ENCODE results near the gene ST7. TPM values are rescaled to one million over a fixed set of nuclear protein-coding genes. Genes with fewer than 3 reads are reported as not detected.
A peak's percentile ranks its signal among the peaks of the same experiment; 100 is the strongest.
"Not testable (repeated sequence)": the region's sequence is repeated elsewhere in the genome, so short reads cannot be mapped to it uniquely, and the experiment has no call there.

ST7 gene
- total RNA-seq, 1 donor from 2014 or later = 22.2 TPM

DNA sequence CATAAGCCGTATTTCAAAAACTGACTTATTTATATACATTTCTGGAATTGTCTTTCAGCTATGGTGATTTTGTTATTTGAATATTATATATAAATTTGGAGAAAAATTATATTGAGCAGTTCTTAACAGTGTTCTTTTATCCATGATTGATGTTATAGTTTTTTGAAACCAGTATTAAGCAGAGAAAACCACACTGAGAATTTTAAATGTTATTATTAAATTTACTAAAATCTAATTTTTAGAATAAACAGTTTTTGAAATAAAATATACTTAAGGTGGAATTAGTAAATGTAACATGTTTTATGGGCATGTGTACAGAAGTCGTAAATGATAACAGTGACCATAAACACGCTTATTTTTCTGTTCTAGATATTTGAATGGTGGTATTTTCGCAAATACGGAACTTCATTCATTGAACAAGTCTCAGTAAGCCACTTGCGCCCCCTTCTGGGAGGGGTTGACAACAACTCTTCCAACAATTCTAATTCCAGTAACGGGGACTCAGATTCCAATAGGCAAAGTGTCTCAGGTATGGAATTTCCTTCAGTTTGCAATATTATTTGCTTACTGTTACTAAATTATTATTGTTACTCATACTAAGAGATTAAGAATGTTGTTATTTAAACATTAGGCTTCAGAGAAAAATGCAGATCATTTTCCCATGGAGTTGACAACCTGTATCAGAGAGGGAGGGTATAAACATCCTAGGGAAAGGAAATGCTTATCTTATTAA is 166.1 kb downstream of the ST7 start:
- ATAC-seq (peak; percentile 91), DNase-seq (ENCODE audit: low spot score) (peak; percentile 74)

DNA sequence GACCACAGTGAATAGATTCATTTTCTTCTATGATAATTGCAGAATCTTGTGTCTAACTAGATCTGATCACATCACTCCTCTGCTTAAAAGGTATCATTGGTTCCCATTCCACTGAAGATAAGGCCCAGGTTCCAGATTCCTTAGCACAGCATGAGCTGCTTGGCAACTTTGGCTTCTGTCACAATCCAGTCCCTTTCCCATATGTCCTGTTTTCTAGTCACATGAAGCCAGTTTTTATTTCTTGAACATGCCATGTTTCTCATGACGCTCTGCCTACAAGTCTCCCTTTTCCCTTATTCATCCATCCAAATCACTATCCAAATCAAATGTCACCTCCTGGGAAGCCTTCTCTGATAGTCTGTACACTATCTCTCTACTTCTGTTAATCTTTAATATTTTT is 167.0 kb downstream of the ST7 start:
- ATAC-seq; DNase-seq (ENCODE audit: low spot score): not testable (repeated sequence)

- not testable (repeated sequence) for ATAC-seq; DNase-seq (ENCODE audit: low spot score)
These were observed 168.7 kb downstream of the ST7 start for GRCh38 chr7:117122036-117122435.

DNA sequence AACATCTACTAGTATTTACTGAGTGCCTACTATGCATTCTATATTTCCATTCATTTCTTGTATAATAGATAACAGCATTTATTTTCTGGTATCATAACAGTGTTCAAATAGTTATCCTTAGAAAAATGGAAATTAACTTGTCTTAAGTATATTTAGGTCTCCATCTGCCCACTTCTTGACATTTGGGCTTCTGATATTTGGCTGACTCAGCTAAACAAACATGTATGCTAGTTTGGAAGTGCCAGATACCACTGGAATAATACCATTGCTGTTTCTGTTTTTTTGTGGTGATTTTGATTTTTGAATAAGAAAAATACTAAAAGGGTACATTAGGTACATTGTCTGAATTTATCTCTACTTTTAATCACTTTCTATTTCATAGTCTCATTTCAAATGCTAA is 169.2 kb downstream of the ST7 start:
- ATAC-seq = no peak
- DNase-seq (ENCODE audit: low spot score) = no peak

- ATAC-seq (no peak), DNase-seq (ENCODE audit: low spot score) (no peak)
These were observed 170.1 kb downstream of the ST7 start for GRCh38 chr7:117123311-117123926.

- ATAC-seq (peak; percentile 94), DNase-seq (ENCODE audit: low spot score) (peak; percentile 86)
These were observed 171.4 kb downstream of the ST7 start for GRCh38 chr7:117124591-117125220.

DNA sequence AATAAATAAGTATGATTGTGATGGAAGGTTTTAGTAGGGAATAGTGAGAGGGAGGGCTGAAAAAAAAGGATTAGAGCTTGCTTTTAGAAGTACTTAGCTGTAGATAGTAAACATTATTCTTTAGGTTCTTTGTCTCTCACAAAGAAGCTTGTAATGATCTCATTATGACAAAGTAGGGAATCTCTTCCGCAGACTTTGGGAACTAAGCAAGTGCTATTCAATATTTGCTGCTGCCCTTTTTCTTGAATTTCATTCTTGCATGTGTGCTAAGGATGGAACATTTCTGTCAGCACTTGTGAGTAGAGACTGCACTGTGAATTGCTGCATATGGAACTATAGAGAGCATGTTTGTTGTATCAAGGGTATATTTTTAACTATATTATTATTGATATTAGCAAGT is 173.4 kb downstream of the ST7 start:
- ATAC-seq = no peak

DNA sequence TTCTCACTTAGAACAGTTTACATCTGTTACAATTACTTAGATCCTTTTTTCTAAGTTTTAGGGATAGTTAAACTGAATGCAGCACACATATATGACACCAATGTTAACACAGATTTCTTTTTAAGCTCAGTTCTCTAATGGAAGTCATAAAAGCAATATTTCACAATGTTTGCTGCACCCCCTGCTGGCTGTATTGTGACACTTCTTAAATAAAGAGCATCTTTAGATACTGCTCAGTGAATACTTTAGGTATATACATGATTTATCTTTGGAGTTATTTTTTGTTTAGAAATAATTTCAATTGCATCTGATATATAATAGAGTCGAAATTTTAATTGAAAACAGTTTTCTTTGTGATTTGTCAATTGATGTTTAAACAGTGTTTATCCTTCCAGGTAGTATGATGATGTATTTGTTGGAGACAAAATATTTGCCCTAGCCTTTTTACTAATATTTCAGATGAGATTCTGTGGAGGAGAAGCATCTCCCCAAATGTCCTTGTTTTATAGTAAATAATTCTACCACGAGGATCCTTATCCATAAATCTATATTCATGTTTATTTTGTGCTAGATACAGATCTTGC is 174.4 kb downstream of the ST7 start:
- ATAC-seq (peak; percentile 71), DNase-seq (ENCODE audit: low spot score) (no peak)

More for the DNA sequence above, 173.4 kb downstream of the ST7 start:
- DNase-seq (ENCODE audit: low spot score) = no peak

- DNase-seq (ENCODE audit: low spot score) = no peak
- ATAC-seq = peak; percentile 47
These were observed 176.2 kb downstream of the ST7 start for GRCh38 chr7:117129521-117129955.

DNA sequence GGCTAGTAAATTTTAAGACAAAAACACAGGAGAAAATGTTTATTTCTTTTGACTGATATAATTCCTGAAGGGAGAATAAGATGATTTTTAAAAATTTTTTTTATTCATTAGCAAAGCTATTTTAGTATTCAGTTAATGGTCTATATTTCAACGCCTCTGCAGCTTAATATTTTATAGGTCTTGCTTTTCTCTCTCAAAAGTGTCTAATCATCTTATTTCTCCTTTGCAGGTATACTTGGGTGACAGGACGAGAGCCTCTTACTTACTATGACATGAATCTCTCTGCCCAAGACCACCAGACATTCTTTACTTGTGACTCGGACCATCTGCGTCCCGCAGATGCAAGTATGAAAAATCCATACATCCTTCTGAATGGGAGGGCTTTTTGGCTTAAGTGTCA is 177.0 kb downstream of the ST7 start:
- DNase-seq (ENCODE audit: low spot score) (no peak), ATAC-seq (no peak)

- DNase-seq (ENCODE audit: low spot score) (no peak), ATAC-seq (no peak)
These were observed 179.2 kb downstream of the ST7 start for GRCh38 chr7:117132321-117133120.

- DNase-seq (ENCODE audit: low spot score) (no peak), ATAC-seq (no peak)
These were observed 179.8 kb downstream of the ST7 start for GRCh38 chr7:117133125-117133524.

DNA sequence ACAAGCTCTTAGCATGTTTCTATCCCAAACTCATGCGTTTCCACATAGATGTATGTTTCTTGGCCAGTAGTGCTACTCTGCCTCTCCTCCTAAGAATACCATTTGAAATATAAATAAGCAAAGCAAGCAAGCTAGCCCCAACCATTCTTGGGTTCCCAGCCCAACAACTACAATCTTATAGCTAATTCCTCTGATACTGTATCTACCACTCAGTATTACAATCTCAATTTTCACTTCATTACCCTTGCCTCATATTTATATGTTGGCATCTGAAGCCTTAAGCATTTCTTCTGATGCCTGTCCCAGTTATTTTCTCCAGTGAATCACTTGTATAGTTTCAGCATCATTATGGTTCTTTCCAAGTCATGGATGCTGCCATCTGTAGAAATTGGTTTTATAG is 181.1 kb downstream of the ST7 start:
- DNase-seq (ENCODE audit: low spot score) = no peak
- ATAC-seq = no peak

DNA sequence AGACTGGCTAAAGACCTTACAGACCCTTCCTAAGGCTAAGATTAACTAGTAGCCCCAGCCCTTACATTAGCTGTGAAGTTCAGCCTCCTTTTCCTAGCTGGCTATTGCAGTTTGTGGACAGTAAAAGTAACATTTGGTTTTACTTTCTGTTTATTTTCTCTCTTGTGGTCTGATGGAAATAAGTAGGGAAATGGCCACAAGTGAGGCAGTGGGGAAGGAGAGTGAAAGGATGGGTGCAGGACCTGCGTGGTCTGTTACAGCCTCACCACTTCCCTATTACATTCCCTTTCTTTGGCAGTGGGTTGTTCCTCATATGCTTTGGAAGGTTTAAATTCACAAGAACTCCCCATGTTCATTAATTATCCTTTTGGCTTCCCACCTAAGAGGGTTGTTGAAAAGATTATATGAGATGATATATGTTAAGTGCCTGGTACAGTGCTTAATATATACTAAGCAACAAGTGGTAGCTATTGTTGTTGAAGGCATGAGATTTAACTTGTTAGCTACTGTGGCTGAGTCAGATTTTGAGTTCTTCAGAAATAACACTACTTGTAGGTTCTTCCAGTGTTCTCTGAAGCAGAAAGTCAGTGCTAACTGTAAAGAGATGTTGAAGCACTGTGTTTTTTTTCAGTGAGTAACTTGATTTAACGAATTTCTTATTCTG is 181.7 kb downstream of the ST7 start:
- ATAC-seq = no peak
- no peak for DNase-seq (ENCODE audit: low spot score)

DNA sequence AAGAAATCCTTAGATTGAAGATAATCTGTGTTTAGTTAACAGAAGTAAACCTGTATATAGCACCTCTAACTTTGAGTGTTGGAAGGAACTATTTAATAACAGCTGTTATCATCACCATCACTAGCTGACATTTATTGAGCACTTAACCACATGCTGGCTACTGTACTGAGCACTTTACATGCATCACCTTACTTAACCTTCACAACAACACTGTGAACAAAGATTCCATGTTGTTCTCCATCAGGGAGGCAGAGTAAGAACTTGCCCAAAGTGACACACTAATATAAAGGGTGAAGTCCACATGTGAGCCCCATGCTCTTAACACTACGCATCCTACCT is 182.2 kb downstream of the ST7 start:
- no peak for ATAC-seq
- no peak for DNase-seq (ENCODE audit: low spot score)

- ATAC-seq (no peak), DNase-seq (ENCODE audit: low spot score) (no peak)
These were observed 184.6 kb downstream of the ST7 start for GRCh38 chr7:117137868-117138267.

DNA sequence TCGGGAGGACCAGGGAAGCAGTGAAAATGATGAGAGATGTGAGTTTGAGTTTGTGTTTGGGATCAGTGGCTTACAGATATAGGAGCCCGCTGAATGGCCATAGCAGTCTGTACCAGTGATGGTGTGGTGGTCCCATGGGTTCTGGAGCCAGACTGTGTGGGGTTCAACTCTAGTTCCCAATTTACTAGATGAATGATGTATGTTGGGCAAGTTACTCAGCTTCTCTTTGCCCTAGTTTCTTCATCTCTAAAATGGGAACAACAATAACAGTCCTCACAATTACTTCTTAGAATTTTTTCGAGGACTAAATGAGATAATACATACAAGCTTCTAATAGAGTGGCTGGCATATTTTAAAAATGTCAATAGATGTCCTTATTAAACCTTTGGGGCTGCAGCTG is 185.2 kb downstream of the ST7 start:
- ATAC-seq = no peak
- no peak for DNase-seq (ENCODE audit: low spot score)

DNA sequence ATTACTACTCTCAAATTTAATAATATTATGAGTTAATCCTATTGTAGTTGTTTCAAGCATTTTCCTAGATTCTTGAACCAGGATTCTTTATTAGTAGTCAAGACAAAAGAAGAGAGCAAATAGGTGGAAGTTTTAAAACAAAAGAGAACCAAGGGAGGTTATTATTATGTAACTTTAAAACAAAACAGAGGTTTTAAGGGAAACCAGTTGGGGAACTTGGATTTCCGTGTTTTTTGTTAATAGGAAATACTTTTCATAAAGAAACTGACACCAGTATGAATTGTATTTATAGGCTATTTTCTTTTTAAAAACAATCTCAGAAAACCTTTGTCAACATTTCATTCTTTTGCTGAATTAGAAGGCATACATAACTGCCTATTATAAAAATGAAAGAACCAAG is 185.7 kb downstream of the ST7 start:
- ATAC-seq (no peak), DNase-seq (ENCODE audit: low spot score) (no peak)

DNA sequence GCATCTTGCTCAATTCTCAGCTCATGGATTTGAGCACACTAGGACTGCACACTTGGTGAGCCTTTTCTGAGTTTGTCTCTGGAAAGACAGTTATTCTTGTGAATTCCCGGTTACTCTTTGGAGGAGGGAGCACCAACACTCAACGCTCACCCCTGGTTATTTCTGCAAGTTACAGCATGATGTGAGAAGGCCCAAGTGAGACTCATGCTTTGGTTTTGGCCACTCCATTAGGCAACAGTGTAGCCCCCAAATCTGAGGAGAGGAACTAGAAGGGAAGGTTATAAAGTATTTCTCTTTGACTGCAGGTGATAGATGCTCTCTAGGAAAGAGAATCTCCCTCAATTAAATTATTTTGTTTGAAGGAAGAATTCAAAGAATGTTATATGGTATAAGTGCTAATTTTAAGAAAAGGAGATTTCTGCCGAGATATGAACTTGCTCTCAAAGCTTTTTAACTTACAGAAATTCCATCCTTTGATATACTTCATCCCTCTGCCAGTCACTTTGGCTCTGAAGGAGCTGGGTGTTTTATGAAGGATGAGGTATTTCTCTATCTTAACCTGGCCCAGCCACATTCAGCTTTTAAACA is 186.2 kb downstream of the ST7 start:
- DNase-seq (ENCODE audit: low spot score) (no peak), ATAC-seq (no peak)

- DNase-seq (ENCODE audit: low spot score) (no peak), ATAC-seq (peak; percentile 19)
These were observed 187.6 kb downstream of the ST7 start for GRCh38 chr7:117140921-117141320.

Data from left lobe of liver (tissue), 2 donors.